Esophagus muscularis mucosa (tissue), 3 donors: ENCODE results near the gene GOLGA8S.
"Not testable (repeated sequence)": the region's sequence is repeated elsewhere in the genome, so short reads cannot be mapped to it uniquely, and the experiment has no call there.

Experiments used
- POLR2A ChIP-seq: fragments of 450-650 bp; IDR thresholded peaks from one replicate; pipeline ENCODE4 v1.6.1; 2017; ENCODE audit warnings: antibody characterized with exemption, moderate library complexity, mild to moderate bottlenecking, low read depth
- POLR2AphosphoS5 ChIP-seq, 2 donors: sonication (generic); formaldehyde crosslinking; IDR thresholded peaks; one replicate each; pipeline ENCODE4 v1.6.1; 2017; ENCODE audit warnings: antibody characterized with exemption in 2 of 2
- TF ChIP-seq, protein P1 (sequence below), 3 experiments: fragments of 200-600 bp in 2 of 3; fragments of 450-650 bp in 1 of 3; sonication (generic) in 2 of 3; IDR thresholded peaks; one replicate each; pipeline ENCODE4 v1.5.1; 2017 to 2019; ENCODE audit warnings: antibody characterized with exemption in 3 of 3, mild to moderate bottlenecking in 2 of 3, moderate library complexity in 1 of 3

GRCh38 chr15:23311233-23311632, 43.3 kb upstream of the GOLGA8S start:
- TF ChIP-seq, protein P1, sequence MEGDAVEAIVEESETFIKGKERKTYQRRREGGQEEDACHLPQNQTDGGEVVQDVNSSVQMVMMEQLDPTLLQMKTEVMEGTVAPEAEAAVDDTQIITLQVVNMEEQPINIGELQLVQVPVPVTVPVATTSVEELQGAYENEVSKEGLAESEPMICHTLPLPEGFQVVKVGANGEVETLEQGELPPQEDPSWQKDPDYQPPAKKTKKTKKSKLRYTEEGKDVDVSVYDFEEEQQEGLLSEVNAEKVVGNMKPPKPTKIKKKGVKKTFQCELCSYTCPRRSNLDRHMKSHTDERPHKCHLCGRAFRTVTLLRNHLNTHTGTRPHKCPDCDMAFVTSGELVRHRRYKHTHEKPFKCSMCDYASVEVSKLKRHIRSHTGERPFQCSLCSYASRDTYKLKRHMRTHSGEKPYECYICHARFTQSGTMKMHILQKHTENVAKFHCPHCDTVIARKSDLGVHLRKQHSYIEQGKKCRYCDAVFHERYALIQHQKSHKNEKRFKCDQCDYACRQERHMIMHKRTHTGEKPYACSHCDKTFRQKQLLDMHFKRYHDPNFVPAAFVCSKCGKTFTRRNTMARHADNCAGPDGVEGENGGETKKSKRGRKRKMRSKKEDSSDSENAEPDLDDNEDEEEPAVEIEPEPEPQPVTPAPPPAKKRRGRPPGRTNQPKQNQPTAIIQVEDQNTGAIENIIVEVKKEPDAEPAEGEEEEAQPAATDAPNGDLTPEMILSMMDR (IDR thresholded peaks at IDR 0.05) = not testable (repeated sequence)
- not testable (repeated sequence) for TF ChIP-seq POLR2A; POLR2AphosphoS5 (IDR thresholded peaks at IDR 0.05)
